ENCODE results near the gene ZNF446. TPM values are rescaled to one million over a fixed set of nuclear protein-coding genes. Genes with fewer than 3 reads are reported as not detected.

ZNF446 gene
- total RNA-seq: 3.8 and 4.6 TPM in 2 replicates

GRCh38 chr19:58475714-58476497 is at the start of gene ZNF446:
ZNF446 (plus strand) TSS chr19:58476352; CDS start chr19:58477219, 867 bp downstream.

GRCh38 chr19:58439576-58440554 is 36.3 kb upstream of the ZNF446 start, which contains the start of gene ZNF132:
ZNF132 (minus strand) TSS chr19:58440153; CDS start chr19:58439821, 332 bp downstream.

GRCh38 chr19:58451358-58452101 is 24.6 kb upstream of the ZNF446 start, which contains the start of gene ZNF324B:
ZNF324B (plus strand) TSS chr19:58451622; CDS start chr19:58453702, 2,080 bp downstream.

GRCh38 chr19:58466760-58467589 is 9.2 kb upstream of the ZNF446 start, which contains the start of gene ZNF324:
ZNF324 (plus strand) TSS chr19:58467080; CDS start chr19:58469186, 2,106 bp downstream.

GRCh38 chr19:58511353-58512208 is 35.4 kb downstream of the ZNF446 start, which contains the start of gene SLC27A5:
SLC27A5 (minus strand) TSS chr19:58511992; CDS start chr19:58511955, 37 bp downstream.

GRCh38 chr19:58519355-58520256 is 43.5 kb downstream of the ZNF446 start, which contains the start of gene ZBTB45:
ZBTB45 (minus strand) TSS chr19:58519810; CDS start chr19:58517673, 2,137 bp downstream.

Other genes starting within 250 kb of the ZNF446 start
- gene ZNF544, start 247.4 kb upstream of the ZNF446 start, total RNA-seq: 47.7 and 55.9 TPM in 2 replicates
- gene ZNF8, start 197.4 kb upstream of the ZNF446 start, total RNA-seq: 3.7 and 5.2 TPM in 2 replicates
- gene ERVK3-1, start 171.0 kb upstream of the ZNF446 start, total RNA-seq: 20.9 and 25.0 TPM in 2 replicates
- 1.7 and 2.4 TPM in 2 replicates for gene ZSCAN22, start 149.4 kb upstream of the ZNF446 start, total RNA-seq
- 2.7 and 7.3 TPM in 2 replicates for gene A1BG, start 122.9 kb upstream of the ZNF446 start, total RNA-seq
- 0.76 and 1.0 TPM in 2 replicates for gene ZNF497, start 113.6 kb upstream of the ZNF446 start, total RNA-seq
- gene ZNF837, start 95.3 kb upstream of the ZNF446 start, total RNA-seq: 1.8 and 2.2 TPM in 2 replicates
- gene RPS5, start 89.1 kb upstream of the ZNF446 start, total RNA-seq: 2,212 and 2,748 TPM in 2 replicates
- 0.09 TPM in 1 of 2 replicates, not detected in the other for gene RNF225, start 80.7 kb upstream of the ZNF446 start, total RNA-seq
- 9.5 TPM in 2 replicates for gene ZNF584, start 67.7 kb upstream of the ZNF446 start, total RNA-seq
- 4.9 and 6.1 TPM in 2 replicates for gene ZNF132, start 36.2 kb upstream of the ZNF446 start, total RNA-seq
- 7.5 and 7.6 TPM in 2 replicates for gene ZNF324B, start 24.7 kb upstream of the ZNF446 start, total RNA-seq
- 10.6 and 11.6 TPM in 2 replicates for gene ZNF324, start 9.3 kb upstream of the ZNF446 start, total RNA-seq
- gene SLC27A5, start 35.6 kb downstream of the ZNF446 start, total RNA-seq: 6.1 and 8.6 TPM in 2 replicates
- 3.7 and 4.4 TPM in 2 replicates for gene ZBTB45, start 43.5 kb downstream of the ZNF446 start, total RNA-seq
- 273 and 307 TPM in 2 replicates for gene TRIM28, start 67.7 kb downstream of the ZNF446 start, total RNA-seq
- gene CHMP2A, start 78.8 kb downstream of the ZNF446 start, total RNA-seq: 97.9 and 113 TPM in 2 replicates
- gene UBE2M, start 82.3 kb downstream of the ZNF446 start, total RNA-seq: 61.8 and 84.3 TPM in 2 replicates
- 7.9 TPM in 2 replicates for gene MZF1, start 97.0 kb downstream of the ZNF446 start, total RNA-seq